ENCODE results near the gene RPS21.
"Not testable (repeated sequence)": the region's sequence is repeated elsewhere in the genome, so short reads cannot be mapped to it uniquely, and the experiment has no call there.

The RPS21 gene

GRCh38 chr20:62365814-62366369, 21.0 kb upstream of the RPS21 start:
- DNase-seq (ENCODE audit: low read depth), result no peak

DNA sequence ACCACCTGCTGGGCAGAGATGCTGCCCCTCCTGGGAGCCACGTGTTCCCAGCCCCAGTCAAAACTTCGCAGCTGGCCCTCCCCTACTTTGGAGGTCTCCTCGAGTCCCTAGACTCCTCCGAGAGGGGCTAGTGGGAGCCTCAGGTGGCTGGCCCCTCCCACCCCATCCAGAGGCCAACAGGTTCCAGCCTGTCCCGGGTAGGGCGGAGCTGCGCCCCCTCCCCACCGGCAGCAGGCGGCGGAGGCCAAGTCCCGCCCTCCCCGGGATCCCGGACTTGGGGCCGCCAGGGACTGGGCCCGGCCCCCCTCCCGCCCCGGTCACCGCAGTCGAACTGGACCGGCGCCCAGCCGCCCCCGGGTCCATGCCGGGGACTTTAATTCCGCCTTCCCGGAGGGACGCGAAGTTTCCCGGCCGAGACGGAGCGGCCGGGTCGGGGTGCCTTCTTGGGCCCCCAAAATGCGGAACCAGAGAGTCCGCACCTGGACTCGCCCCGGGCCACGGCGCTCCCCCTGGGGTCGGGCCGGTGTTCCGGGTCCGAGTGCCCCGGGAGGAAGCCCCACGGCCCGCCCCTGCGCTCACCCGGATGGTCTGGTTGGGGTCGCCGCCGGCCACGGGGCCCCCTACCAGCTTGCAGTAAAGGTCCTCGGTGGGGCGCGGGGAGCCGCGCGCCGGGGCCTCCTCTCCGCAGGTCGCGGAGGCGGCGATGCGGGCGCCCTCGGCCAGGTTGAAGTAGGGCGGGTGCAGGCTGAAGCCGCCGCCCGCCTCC, 20.4 kb upstream of the RPS21 start:
- no peak for DNase-seq (ENCODE audit: low read depth)

GRCh38 chr20:62367136-62367632, 19.7 kb upstream of the RPS21 start, which contains the start of gene LAMA5:
Gene LAMA5, minus strand, starts transcription at chr20:62367312. Its CDS starts 67 bp downstream, at chr20:62367245.
- no peak for DNase-seq (ENCODE audit: low read depth)

DNA sequence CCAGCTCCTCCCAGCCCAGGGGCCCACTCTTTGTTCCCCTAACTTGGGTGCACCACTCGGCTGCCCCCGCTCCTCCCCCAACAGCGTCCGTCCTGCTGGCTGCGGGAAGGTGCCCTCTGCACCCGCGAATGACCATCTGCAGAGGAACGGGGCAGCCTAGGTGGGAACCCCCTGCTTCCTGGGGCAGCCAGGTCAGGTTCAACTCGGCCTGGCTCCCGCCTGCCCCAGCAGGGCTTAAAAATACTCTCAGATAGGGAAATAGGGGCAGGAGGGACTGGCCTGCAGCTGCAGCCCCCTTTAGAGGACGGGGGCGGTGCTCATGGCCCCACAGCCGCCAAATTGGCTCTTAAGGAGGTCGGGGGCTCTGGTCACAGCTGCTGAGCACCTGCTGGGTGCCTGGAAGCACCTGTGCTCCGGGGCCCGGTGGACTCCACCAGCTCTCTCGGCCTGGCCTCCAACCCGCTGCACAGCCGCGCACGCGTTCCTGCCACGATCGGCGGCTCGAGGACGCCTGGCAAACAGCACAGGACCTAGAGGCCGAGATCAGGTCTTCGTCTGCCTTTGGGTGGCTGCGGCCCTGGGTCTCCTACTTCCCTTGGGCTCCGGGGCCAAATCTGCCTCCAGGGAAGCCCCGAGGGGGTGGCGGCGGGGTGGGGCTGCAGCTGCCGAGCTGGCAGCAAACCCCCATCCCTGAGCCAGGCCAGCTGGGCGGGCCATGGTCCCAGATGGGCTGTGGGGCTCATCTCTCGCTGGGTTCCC, 19.1 kb upstream of the RPS21 start:
- DNase-seq (ENCODE audit: low read depth), result no peak

GRCh38 chr20:62368392-62368975, 18.4 kb upstream of the RPS21 start:
- no peak for DNase-seq (ENCODE audit: low read depth)

GRCh38 chr20:62368976-62369814, 17.7 kb upstream of the RPS21 start:
- DNase-seq (ENCODE audit: low read depth), result no peak

GRCh38 chr20:62369815-62370114, 17.1 kb upstream of the RPS21 start:
- no peak for DNase-seq (ENCODE audit: low read depth)

GRCh38 chr20:62370115-62370806, 16.6 kb upstream of the RPS21 start:
- DNase-seq (ENCODE audit: low read depth), result no peak

GRCh38 chr20:62370807-62371587, 15.9 kb upstream of the RPS21 start:
- DNase-seq (ENCODE audit: low read depth), result no peak

- no peak for DNase-seq (ENCODE audit: low read depth)
Measured at GRCh38 chr20:62371588-62372041, 15.3 kb upstream of the RPS21 start.

- DNase-seq (ENCODE audit: low read depth), result no peak
Measured at GRCh38 chr20:62372042-62372993, 14.6 kb upstream of the RPS21 start.

GRCh38 chr20:62373631-62374179, 13.2 kb upstream of the RPS21 start:
- DNase-seq (ENCODE audit: low read depth), result not testable (repeated sequence)

DNA sequence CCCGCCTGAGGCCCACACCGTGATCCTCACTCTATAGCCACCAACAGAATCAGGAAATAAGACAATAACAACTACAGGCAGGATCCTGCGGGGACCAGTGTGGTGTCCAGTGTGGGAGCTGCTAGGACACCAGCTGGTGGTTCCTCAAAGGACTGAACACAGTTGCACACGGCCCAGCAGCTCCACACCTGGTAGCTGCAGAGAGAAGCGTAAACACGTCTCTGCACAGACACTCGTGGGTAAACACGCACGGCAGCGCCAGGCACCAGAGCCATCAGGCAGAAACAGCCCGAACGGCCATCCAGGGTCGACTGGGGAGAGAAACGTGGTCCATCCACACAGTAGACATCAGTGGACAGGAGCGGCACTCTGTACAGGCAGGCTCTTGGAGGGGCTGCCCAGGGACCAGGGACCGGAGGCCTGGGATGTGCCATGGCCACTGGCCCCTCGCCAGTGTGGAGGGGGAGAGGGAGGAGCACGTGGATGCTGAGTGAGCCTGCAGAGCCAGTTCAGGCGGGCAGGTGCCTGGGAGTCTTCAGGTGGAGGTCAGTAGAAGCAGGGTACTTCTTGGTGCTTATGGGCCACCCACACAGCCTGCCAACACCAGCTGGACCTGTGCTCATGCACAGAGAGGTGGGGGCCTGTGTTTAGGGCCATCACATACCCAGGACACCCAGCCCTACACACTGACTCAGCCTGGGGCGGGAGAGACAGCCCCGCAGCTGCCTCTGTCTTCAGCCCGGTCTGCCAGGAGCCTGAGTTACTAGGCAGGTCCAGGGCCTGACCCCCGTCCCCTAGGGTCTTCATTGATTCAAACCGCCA, 12.4 kb upstream of the RPS21 start:
- DNase-seq (ENCODE audit: low read depth), result no peak

DNA sequence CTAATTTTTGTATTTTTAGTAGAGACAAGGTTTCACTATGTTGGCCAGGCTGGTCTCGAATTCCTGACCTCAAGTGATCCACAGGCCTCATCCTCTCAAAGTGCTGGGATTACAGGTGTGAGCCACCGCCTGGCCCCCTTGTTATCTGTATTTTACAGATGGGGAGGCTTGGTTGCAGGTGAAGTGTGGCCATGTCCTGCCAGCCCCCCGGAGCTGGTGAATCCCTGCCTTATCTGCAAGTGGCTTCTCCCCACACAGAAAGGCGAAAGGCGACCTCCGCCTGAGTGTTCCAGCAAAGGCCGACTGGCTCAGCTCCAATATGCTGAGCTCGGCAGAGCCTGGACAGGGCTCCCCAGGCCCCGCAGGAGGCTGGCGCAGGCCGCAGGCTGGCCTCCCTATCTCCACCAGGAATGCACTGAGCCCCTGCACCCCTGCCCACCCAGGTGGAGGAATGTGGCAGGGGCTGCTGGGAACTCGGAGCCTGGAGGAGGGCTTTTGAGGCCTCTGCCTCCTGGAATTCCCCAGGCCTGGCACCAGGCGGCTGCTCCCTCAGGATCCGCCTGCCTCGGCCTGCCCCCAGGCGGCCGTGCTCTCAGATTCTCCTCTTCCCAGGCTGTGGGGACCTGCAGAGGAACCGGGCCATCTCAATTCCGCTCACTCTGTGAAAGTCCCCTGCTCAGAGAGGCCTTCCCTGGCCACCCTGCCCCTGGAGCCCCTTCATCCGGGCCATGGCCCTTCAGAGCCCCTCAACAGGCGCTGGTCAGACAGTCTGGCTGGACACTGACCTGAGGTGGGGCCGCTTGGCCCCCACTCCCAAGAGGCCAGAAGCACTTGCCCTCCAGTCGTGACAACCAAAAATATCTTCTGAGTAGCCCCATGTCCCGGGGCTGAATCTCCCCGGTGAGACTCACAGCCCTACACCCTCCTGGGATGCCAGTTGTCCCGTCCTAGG, 10.5 kb upstream of the RPS21 start:
- DNase-seq (ENCODE audit: low read depth), result no peak

DNA sequence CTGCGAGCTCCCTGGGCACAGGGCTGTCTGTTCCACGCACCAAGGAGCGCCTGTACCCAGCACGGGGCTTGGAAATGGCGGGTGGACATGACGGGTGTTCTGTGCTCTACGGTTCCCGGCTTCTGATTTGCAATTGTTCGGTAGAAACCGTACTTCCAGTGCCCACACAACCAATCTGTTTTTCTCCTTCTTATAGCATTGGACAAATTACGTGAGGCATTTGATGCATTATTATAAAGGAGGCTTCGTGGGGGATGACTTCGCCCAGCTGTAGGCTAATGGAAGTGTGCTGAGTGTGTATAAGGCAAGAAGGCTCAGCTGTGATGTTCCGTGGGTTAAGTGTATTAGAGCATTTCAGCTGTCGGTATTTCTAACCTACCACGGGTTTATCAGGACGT, 9.8 kb upstream of the RPS21 start:
- no peak for DNase-seq (ENCODE audit: low read depth)

- DNase-seq (ENCODE audit: low read depth), result no peak
Measured at GRCh38 chr20:62377615-62378178, 9.2 kb upstream of the RPS21 start.
